Measurements from ENCODE around the gene METTL9. TPM values are rescaled to one million over a fixed set of nuclear protein-coding genes. Genes with fewer than 3 reads are reported as not detected.
A peak's percentile ranks its signal among the peaks of the same experiment; 100 is the strongest.

Gene METTL9
- total and polyA plus RNA-seq, 2 experiments from 2014 or later, result 72.5 to 152 TPM

- H3K27me3 ChIP-seq (ENCODE audit: insufficient read depth), result no peaks in the 10 kb centered on the region; the same call in 1 of the 2 replicates
- no peak within 1 kb of the TSS for H3K27ac ChIP-seq (ENCODE audit: low read depth)
- Mint-ChIP-seq H3K27me3 (ENCODE audit: insufficient read depth, low read depth, poor library complexity) (peaks cover 9% of the 10 kb centered on the region), H3K4me3 (peak within 1 kb of the TSS; percentile 68), H3K36me3 (ENCODE audit: low read depth) (no peaks in the 10 kb centered on the region), H3K27ac (no peak within 1 kb of the TSS), H3K4me1 (peaks cover 9% of the 10 kb centered on the region), H3K9me3 (no peaks in the 10 kb centered on the region)
- H3F3A ChIP-seq (replicated peaks; ENCODE audit: low read depth), result no peaks in the 10 kb centered on the region
- peak; percentile 95 for ATAC-seq
- H3K36me3 ChIP-seq (ENCODE audit: insufficient read depth), result no peaks in the 10 kb centered on the region
- no peaks in the 10 kb centered on the region for H3K79me2 ChIP-seq (replicated peaks; ENCODE audit: insufficient read depth)
- no peak for TF ChIP-seq POLR2AphosphoS5 (IDR thresholded peaks at IDR 0.05; ENCODE audit: low read depth)
- TF ChIP-seq EZH2phosphoT487 (IDR thresholded peaks at IDR 0.05; ENCODE audit: unreplicated experiment), result no peak
- TF ChIP-seq, protein P1, sequence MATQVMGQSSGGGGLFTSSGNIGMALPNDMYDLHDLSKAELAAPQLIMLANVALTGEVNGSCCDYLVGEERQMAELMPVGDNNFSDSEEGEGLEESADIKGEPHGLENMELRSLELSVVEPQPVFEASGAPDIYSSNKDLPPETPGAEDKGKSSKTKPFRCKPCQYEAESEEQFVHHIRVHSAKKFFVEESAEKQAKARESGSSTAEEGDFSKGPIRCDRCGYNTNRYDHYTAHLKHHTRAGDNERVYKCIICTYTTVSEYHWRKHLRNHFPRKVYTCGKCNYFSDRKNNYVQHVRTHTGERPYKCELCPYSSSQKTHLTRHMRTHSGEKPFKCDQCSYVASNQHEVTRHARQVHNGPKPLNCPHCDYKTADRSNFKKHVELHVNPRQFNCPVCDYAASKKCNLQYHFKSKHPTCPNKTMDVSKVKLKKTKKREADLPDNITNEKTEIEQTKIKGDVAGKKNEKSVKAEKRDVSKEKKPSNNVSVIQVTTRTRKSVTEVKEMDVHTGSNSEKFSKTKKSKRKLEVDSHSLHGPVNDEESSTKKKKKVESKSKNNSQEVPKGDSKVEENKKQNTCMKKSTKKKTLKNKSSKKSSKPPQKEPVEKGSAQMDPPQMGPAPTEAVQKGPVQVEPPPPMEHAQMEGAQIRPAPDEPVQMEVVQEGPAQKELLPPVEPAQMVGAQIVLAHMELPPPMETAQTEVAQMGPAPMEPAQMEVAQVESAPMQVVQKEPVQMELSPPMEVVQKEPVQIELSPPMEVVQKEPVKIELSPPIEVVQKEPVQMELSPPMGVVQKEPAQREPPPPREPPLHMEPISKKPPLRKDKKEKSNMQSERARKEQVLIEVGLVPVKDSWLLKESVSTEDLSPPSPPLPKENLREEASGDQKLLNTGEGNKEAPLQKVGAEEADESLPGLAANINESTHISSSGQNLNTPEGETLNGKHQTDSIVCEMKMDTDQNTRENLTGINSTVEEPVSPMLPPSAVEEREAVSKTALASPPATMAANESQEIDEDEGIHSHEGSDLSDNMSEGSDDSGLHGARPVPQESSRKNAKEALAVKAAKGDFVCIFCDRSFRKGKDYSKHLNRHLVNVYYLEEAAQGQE (IDR thresholded peaks at IDR 0.05; ENCODE audit: unreplicated experiment), result no peak
- TF ChIP-seq STAT1 (IDR thresholded peaks at IDR 0.05; ENCODE audit: unreplicated experiment), result no peak
- TF ChIP-seq, protein P2, sequence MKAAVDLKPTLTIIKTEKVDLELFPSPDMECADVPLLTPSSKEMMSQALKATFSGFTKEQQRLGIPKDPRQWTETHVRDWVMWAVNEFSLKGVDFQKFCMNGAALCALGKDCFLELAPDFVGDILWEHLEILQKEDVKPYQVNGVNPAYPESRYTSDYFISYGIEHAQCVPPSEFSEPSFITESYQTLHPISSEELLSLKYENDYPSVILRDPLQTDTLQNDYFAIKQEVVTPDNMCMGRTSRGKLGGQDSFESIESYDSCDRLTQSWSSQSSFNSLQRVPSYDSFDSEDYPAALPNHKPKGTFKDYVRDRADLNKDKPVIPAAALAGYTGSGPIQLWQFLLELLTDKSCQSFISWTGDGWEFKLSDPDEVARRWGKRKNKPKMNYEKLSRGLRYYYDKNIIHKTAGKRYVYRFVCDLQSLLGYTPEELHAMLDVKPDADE (IDR thresholded peaks at IDR 0.05), result no peak
- no peak for TF ChIP-seq NANOG (IDR thresholded peaks at IDR 0.05; ENCODE audit: borderline replicate concordance)
- no peak for TF ChIP-seq EZH2 (IDR thresholded peaks at IDR 0.05; ENCODE audit: low read depth, unreplicated experiment)
- TF ChIP-seq ZNF331 (CRISPR knock-in tag; IDR thresholded peaks at IDR 0.05; ENCODE audit: low read depth), result no peak
- no peak for TF ChIP-seq JUNB (IDR thresholded peaks at IDR 0.05; ENCODE audit: unreplicated experiment)
- no peak for TF ChIP-seq ZNF462 (CRISPR knock-in tag; IDR thresholded peaks at IDR 0.05)
- TF ChIP-seq ZNF114 (CRISPR knock-in tag; IDR thresholded peaks at IDR 0.05), result no peak
- no peak for TF ChIP-seq CREB1 (CRISPR knock-in tag; IDR thresholded peaks at IDR 0.05; ENCODE audit: low read depth)
- TF ChIP-seq CTCF (conservative IDR thresholded peaks at IDR 0.05; ENCODE audit: low read depth in 2 of 2), result no peak
- H3K4me3 ChIP-seq, result peak within 1 kb of the TSS; percentile 54
- DNase-seq (ENCODE audit: low spot score), result peak; percentile 78
- H4K20me1 ChIP-seq (replicated peaks; ENCODE audit: insufficient read depth), result no peaks in the 10 kb centered on the region
- peak within 1 kb of the TSS; percentile 78 for H3K4me2 ChIP-seq
- peak within 1 kb of the TSS; percentile 98 for H2AFZ ChIP-seq
- H3K4me1 ChIP-seq (ENCODE audit: insufficient read depth), result peaks cover 17% of the 10 kb centered on the region
- H3K9me2 ChIP-seq (ENCODE audit: insufficient read depth), result no peaks in the 10 kb centered on the region
These were observed 64.7 kb downstream of the METTL9 start, which contains the start of gene OTOA for GRCh38 chr16:21663889-21664647. Gene OTOA, plus strand, starts transcription at chr16:21663968. Its CDS starts 14,547 bp downstream, at chr16:21678515.

Data from GM23338 (cell line).